H1 (cell line): Measurements from ENCODE around the gene ANP32A. TPM values are rescaled to one million over a fixed set of nuclear protein-coding genes. Genes with fewer than 3 reads are reported as not detected.

Experiments
- BCL11A ChIP-seq, 2 experiments: IDR thresholded peaks; one replicate each; pipeline ENCODE4 v1.6.1; 2011; ENCODE audit warnings: low read depth in 2 of 2, low read length in 2 of 2, mild to moderate bottlenecking in 2 of 2
- CTBP2 ChIP-seq: IDR thresholded peaks from 2 replicates; pipeline ENCODE4 v1.7.0; 2011; ENCODE audit warnings: borderline replicate concordance, mild to moderate bottlenecking, moderate library complexity, mixed read lengths, low read length; ENCODE audit not compliant: insufficient read depth, insufficient read length
- KDM5A ChIP-seq: fragments of 200-600 bp; IDR thresholded peaks from 2 replicates; pipeline ENCODE4 v1.7.1; 2012; ENCODE audit warnings: mild to moderate bottlenecking, low read length, inconsistent platforms, mixed read lengths
- RAD21 ChIP-seq, 2 experiments: IDR thresholded peaks in 1 of 2; conservative IDR thresholded peaks in 1 of 2; 2 replicates each; pipeline ENCODE4 v1.6.1; 2011; ENCODE audit warnings: low read depth in 2 of 2, low read length in 2 of 2, improper control_type of control experiment in 1 of 2, inconsistent platforms in 1 of 2, mild to moderate bottlenecking in 1 of 2, moderate library complexity in 1 of 2
- RBBP5 ChIP-seq: IDR thresholded peaks from 2 replicates; pipeline ENCODE4 v1.7.1; 2012; ENCODE audit warnings: low read depth, mild to moderate bottlenecking, inconsistent platforms, low read length, moderate library complexity, borderline replicate concordance
- SP1 ChIP-seq: IDR thresholded peaks from 2 replicates; pipeline ENCODE4 v1.6.1; 2011; ENCODE audit warnings: low read depth, low read length
- TEAD4 ChIP-seq: IDR thresholded peaks from 2 replicates; pipeline ENCODE4 v1.6.1; 2012; ENCODE audit warnings: low read depth, low read length, inconsistent platforms, mixed read lengths
- YY1 ChIP-seq: IDR thresholded peaks from 2 replicates; pipeline ENCODE4 v1.6.1; 2011; ENCODE audit warnings: low read depth, mild to moderate bottlenecking, low read length
- polyA plus RNA-seq, 7 experiments: library from polyadenylated mRNA; depleted of rRNA in 3 of 7; stranded (reverse) in 5 of 7; unstranded in 2 of 7; fragments of >200 nt in 5 of 7; fragments of 200-250 nt in 2 of 7; gene quantifications; 1 replicate in 5 of 7; 2 replicates in 1 of 7; 4 replicates in 1 of 7; pipeline versions ENCODE4 v1.2.1 to v1.2.3, GENCODE V29; 2011 to 2013; ENCODE audit warnings: missing spikeins in 2 of 7, mixed read lengths in 2 of 7
- total RNA-seq: library from RNA; stranded (reverse); fragmentation: NEBNext Ultra II Directional; extraction: Animal tissue kit (Norgen Biotek cat#: 25700); gene quantifications from 2 replicates; pipeline ENCODE4 v1.2.1, GENCODE V29; 2021

ANP32A gene
- total and polyA plus RNA-seq, 2 of the 8 experiments (the other 6 are each of a cell fraction or from before 2014, with no cell fraction given), result 70.8 to 295 TPM

DNA sequence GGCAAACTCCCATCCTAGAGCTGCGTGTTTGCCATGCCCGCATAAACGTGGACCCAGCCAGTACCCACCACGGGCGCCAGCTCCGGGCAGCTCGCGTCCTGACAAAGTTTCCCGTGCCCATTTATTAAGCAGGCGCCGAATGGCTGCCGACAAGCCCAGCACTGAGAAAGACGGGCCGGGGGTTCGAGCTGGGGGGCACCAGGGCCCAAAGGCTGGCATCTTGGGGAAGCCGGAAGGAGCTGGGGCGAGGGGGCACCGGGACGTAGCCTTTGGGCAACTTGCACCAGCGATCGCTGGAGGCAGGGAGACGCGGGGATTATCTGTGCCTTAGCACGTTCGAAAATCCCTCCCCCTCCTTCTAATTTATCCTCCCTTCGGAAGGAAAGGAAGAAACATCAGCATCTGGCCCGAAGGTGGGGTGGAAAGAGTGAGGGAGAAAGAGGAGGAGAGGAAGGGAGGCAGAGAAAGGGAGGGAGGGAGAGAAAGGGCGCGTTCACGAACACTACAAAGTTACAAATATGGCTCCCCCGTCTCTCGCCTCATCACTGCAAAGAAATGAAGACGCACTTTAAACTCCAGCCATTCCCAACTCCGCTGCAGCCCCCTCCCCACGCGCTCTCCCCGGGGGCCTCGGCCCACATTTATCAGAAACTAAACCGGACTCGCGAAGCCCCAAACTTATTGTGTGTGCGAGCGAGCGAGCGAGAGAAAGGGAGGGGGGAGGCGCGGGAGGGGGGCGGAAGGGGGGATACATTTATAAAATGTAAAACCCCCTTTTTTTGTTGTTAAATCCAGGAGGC lies 1.0 kb downstream of the ANP32A start (continued):
- TF ChIP-seq TEAD4 (no peak), YY1 (peak; percentile 74), CTBP2 (peak; percentile 47), SP1 (0 out of 2 replicates have a peak, but pooled peaks have one; percentile 11), RAD21 (IDR thresholded peaks at IDR 0.05 in 1 of 2, conservative IDR thresholded peaks at IDR 0.05 in 1 of 2; ENCODE audit: low read depth in 2 of 2, low read length in 2 of 2) (no peak), KDM5A (no peak), BCL11A (IDR thresholded peaks at IDR 0.05; ENCODE audit: low read depth in 2 of 2, low read length in 2 of 2) (no peak), RBBP5 (0 out of 2 replicates have a peak, but pooled peaks have one; percentile 60)
